HG03378 (cell line): ENCODE data around the gene C1R.
"Not testable (repeated sequence)": the region's sequence is repeated elsewhere in the genome, so short reads cannot be mapped to it uniquely, and the experiment has no call there.

ENCODE experiments used
- ATAC-seq: cut with Tn5 transposase; IDR thresholded peaks from one replicate; pipeline ENCODE4 v1.9.1; 2021; ENCODE audit warnings: mild to moderate bottlenecking, moderate library complexity; ENCODE audit not compliant: unreplicated experiment

The C1R gene

DNA sequence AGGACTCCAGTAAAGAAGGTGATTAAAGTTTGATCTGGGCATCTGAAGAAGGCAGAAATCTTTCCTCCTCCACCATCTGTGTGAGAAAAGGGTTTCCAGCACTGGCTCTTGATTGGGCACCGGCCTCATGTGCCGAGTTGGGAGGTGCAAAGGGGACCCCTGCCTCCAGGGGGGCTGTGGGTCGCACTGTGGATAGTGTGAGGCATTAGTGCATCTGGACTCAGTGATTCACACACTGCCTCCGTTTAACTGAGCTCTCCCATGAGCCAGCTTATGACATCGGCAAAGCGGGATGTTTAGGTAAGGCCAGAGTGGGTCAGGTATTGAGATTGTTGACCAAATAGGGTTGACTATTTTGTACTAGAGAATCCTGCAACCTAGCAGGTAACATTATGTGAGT is 22.9 kb downstream of the C1R start:
- ATAC-seq = no peak

DNA sequence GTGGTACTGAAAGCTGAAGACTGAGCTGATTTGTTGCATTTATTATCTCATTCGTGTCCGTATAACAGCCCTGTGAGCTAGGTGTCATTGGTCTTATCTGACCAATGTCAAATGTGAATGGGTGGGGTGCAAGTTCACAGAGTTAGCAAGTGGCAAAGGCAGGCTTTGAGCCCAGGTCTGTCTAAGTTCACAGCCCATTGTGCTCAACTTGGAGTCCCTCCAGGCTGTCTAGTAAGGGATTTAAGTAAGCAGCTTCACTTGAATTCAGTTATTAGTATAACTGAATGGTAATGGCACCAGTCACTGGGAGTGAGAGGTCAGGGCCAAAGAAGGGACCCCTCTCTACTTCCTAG is 23.3 kb downstream of the C1R start:
- no peak for ATAC-seq

DNA sequence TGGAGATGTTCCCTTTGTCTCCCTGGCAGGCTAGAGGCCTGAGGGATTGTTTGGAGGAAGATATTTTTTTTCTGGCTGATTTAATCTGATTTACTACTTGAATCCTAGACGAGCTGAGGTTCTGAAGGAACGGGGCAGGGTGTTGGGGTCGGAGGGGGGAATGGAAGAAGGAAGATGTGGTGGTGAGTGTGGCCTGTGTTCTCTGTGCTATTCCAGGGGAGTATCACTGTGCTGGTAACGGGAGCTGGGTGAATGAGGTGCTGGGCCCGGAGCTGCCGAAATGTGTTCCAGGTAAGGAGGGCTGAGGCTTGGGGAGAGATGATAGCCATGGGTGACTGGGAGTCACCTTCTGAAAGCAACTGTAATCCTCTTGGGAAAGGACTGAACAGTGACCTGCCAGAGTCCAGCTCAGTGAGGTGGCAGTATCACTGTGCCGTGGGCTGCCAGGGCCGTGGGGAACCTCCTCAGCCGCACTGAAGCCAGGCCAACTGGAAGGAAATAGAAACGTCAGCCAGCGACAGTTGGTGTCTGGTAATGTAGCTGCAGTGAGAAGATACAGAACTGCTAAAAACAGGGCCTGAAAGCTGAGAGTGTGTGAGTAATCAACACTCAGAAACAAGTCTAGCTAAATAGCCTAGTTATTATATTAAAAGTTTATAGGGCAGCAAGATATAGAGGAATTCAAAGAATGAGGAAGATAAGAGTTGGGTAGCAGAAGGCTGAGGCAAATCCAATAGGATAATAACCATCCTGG is 23.8 kb downstream of the C1R start:
- ATAC-seq = no peak

DNA sequence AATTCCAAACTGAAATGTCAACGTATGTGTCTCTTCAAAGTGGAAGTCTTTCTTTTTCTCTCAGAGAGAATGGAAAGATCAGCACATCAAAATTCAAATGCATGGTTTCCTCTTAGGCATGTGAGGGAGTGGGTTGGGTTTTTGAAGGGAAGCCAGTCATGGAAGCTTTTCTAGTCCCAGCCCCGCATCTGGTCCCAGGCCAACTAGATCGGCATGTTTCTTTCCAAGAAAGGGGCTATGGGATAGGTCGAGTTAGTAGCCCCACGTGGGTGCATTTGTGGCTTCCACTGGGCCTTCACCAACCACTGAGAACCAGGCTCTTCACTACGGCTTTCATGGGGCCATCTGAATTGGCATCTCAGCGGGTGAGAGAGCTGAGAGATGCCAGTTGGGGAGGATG is 25.1 kb downstream of the C1R start:
- no peak for ATAC-seq

DNA sequence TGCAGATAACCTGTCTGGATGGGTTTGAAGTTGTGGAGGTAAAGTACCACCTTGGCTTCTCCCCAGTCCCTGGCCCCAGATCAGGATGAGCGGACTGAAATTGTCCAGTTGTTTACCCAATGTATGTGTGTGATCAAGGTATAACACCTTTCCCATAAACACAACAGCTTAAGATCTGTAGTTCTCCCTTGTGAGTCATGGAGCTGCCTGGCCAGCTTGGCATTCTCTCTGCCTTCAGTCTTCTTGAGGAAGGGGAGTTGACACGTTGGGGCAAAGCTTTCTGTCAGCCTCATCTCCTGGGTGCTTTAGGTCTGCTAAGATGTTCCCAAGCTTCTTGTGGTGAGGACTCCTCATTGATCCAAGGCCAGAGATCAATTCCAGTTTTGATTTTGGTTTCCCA is 25.6 kb downstream of the C1R start:
- ATAC-seq = no peak

DNA sequence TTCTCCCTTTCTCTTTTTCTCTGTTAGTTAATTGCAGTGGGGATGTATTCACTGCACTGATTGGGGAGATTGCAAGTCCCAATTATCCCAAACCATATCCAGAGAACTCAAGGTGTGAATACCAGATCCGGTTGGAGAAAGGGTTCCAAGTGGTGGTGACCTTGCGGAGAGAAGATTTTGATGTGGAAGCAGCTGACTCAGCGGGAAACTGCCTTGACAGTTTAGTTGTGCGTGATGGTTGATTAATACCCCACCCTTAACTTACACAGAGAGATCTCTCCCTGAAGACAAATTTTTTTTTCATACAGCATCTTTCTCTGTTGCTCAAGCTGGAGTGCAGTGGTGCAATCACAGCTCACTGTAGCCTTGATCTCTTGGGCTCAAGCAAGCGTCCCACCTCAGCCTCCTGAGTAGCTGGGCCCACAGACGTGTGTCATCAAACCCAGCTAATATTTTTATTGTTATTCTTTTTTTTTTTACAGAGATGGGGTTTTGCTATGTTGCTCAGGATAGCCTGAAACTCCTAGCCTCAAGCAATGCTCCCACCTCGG is 27.1 kb downstream of the C1R start:
- no peak for ATAC-seq

DNA sequence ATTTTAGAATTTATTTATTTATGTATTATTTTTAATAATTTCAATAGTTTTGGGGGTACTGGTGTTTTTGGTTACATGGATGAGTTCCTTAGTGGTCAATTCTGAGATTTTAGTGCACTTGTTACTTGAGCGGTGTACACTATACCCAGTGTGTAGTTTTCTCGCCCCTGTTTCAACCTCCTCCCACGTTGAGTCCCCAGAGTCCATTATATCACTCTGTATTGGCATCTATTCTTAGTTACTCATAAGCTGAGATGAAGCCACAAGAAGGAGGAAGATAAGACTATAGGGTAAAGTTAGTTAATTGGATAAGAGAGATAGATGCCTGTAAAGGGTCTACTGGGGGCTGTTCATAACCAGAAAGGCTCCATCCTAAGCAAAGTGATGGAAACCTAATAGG is 27.7 kb downstream of the C1R start:
- no peak for ATAC-seq

DNA sequence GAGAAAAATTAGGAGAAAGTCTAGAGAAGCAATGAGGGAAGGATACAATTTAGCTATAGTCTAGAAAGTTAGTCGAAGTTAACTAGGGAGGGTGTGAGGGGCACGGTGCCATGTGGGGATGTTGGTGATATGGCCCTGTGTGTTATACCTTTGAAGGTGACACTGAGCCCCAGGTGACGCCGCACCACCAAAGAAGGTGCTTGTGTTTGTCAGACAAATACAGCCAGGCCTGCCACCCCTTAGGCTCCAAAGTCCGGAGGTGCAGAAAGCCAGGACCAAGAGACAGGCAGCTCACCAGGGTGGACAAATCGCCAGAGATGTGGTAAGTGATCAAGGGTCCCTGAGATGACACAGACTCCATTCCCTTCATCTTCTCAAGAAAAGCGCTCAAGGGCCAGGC is 30.6 kb downstream of the C1R start:
- no peak for ATAC-seq

DNA sequence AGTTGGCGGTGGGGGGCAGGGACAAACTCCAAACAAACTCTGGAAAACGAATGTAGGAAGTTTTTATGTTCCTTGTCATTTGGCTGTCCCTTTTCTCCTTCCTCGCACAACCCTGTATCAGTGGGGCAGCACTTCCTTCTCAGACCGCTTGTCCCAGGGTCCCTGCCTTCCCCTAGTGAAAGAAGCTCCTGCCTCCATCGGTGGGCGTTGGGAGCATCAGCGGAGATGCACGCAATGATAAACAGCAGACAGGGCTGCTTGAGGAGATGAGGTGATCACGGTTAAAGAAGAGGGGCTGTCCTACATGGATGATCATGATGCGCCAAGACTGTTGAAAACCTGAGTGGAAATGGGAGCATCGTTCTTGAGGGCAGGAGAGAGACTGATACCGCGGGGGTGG is 31.1 kb downstream of the C1R start:
- ATAC-seq = no peak

DNA sequence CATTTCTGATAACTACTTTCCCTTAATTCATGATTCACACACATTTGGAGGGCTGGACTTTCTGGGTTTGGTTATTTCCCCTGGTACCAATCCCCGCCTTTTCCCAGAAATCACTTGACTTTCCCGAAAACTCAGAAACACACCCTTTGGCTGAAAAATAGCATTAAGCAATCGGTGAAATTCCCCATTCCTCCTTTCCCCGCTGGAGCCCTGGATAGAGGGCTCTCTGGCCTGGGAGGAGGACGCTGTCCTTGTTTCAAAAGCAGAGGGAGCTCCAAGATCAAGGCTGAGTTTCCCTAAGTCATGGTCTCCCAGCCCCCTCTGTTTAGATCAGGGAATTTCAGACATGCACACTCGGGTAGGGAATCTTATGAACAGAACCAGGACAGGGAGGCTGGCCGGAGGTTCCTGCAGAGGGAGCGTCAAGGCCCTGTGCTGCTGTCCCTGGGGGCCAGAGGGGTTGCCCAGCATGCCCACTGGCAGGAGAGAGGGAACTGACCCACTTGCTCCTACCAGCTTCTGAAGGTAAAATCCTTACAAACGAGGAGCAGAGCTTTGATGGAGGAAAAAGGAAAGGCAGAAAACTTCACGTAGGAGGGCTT is 31.8 kb downstream of the C1R start, which contains the start of gene C1S:
Gene C1S, plus strand, starts transcription at position 366 of the 602 bp plus-strand sequence. CDS start 1,195 bp downstream, outside the sequence.
- ATAC-seq = no peak

DNA sequence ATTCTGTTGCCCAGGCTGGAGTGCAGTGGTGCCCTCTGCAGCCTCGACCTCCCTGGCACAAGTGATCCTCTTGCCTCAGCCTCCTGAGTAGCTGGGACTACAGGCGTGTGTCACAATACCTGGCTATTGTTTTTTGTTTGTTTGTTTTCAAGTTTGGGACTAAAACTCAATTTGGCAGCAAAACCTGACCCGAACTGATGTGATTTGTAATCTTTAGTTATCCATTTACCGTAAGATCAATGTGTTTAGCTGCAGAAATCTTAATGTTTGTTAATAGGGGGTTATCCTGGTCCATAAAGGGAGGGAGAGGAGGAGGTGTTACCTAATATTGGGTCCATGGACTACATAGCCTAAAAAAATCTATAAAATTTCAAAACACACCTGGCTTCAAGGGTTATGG is 32.5 kb downstream of the C1R start:
- ATAC-seq = no peak

DNA sequence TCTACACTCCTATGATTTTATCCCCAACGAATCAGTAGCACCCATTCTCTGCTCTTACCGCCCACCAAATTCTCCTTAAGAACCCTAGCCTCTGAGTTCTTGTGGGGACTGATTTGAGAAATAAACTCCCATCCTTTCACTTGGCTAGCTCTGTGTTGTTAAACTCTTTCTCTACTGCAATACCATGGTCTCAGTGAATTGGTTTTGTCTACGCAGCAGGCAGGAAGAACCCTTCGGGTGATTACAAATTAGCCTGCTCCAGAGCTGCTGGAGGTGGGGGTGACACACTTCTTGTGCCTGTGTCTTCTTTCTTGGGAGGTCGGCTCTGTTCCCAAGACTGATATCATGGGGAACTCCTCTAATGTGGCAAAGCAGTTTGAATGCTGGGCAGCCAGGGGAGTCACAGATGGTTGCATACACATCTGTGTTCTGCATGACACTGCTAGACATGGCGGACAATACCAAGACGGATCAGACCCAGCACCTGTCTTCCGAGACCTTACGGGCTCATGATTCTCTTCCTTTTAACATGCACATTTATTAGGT is 33.3 kb downstream of the C1R start:
- ATAC-seq = no peak

DNA sequence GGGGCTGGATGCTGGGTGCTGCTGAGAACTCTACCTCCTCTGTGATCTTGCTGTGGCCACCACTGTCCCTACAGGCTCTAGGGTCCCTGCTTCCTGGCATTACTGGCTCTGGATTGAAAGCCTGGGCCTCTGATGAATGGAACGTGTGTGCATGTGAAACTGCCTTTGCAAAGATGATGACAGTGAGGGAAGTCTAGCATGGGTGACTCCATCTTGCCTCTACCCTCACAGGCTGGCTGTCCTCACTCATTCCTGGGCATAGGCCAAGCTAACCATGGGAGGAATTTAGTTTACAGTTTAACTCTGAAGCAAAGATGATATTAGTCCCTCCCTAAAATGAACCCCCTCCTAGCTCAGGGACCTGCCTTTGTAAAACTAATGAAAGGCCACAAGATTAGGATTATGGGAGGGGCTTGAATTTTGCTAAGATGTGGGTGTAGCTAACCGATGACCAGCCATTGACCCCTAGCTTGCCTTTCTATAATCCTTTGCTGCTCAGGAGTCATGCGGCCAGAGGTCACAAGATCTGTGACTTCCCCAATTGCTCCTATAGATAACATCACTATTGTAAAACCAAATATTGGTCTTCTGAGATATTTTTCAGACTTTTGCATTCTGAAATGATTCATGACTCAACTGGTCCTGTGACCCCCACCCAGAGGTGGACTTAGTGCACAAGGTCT is 33.9 kb downstream of the C1R start:
- ATAC-seq = no peak

DNA sequence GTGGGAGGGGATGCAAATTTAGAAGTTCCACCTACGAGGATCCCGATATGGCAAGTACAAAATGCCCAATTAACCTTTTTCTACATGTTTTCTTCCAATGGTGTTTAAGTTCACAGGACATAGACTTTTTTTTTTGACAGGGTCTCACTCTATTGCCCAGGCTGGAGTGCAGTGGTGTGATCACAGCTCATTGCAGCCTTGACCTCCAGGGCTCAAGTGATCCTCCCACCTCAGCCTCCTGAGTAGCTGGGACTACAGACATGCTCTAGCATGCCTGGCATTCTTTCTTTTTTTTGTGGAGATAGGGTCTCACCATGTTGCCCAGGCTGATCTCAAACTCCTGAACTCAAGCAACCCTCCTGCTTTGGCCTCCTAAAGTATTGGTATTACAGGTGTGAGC is 36.5 kb downstream of the C1R start:
- ATAC-seq = not testable (repeated sequence)

DNA sequence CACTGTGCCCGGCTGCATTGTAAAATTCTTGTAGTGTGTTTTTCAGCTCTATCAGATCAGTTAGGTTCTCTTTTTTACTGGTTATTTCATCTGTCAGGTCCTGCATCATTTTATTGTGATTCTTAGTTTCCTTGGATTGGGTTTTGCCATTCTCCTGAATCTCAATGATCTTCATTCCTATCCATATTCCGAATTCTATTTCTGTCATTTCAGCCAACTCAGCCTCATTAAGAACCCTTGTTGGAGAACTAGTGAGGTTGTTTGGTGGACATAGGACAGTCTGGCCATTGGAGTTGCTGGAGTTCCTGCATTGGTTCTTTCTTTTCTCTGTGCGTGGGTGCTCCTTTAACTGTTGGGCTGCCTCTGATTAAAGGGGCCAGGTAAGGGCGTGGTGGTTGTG is 37.3 kb downstream of the C1R start:
- ATAC-seq = no peak

DNA sequence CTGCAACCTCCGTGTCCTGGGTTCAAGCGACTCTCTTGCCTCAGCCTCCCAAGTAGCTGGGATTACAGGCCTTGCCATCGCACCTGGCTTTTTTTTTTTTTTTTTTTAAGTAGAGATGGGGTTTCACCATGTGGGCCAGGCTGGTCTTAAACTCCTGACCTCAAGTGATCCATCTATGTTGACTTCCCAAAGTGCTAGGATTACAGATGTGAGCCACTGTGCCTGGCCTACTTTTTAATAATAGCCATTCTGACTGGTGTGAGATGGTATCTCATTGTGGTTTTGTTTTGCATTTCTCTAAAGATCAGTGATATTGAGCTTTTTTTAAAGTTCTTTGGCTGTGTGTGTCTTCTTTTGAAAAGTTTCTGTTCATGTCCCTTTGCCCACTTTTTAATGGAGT is 42.3 kb downstream of the C1R start:
- not testable (repeated sequence) for ATAC-seq

DNA sequence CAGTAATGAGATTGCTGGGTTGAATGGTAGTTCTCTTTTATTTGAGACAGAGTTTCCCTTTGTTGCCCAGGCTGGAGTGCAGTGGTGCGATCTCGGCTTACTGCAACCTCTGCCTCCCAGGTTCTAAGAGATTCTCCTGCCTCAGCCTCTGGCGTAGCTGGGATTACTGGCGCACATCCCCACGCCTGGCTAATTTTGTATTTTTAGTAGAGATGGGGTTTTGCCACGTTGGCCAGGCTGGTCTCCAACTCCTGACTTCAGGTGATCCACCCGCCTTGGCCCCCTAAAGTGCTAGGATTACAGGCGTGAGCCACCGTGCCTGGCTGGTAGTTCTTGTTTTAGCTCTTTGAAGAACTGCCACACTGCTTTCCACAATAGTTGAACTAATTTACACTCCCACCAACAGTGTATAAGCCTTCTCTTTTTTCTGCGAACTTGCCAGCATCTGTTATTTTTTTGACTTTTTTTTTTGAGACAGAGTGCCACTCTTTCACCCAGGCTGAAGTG is 42.7 kb downstream of the C1R start:
- ATAC-seq = not testable (repeated sequence)

DNA sequence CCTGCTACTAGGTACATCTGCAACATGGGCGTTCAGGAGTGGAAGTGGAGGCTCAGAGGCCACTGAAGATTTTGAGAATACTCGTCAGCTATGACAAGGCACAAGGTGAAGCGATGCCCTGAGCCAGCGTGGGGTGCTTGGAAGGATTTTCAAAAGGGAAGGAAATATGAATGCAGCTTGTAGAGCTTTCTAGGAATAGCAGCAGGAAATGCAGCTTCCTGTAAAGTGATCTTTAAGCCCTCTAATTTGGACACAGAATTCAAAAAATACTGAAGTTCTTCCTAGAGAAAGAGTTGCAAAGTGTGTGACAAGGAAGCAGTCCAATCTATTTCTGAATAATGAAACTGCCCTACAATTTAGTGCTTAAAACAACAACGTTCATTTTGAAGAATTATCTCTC is 44.9 kb downstream of the C1R start:
- ATAC-seq = no peak

DNA sequence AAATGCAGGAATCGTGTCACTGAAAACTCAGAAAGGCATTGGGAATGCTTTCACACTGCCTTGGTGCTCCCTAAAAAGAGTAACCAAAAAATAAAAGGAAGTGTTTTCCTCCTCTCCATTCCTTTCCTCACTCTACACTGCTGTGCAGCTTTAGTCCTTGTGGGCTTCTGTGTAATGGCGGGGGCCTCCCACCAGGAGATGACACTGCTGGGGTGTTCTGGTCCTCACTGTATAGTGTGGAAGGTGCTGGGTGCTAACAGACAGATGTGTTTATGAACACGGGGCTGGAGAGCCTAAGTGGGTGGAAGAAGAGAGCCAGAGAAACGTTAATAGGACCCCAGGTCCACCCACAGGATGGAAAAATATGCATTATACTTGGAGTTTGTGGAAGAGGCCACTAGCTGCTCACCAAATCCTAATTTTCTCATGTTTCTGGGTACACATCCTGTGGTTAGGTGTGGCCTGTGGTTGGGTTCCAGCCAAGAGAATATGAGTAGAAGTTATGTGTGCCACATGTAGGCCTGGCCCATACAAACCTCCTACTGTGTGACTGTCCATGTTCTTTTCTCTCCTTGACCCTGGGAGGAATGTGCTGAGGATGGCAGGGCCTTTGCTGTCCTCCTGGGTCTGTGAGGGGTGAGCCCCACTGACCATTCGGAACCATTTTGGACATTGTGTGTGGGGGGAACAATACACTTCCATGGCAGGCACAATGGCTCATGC is 45.7 kb downstream of the C1R start:
- no peak for ATAC-seq

DNA sequence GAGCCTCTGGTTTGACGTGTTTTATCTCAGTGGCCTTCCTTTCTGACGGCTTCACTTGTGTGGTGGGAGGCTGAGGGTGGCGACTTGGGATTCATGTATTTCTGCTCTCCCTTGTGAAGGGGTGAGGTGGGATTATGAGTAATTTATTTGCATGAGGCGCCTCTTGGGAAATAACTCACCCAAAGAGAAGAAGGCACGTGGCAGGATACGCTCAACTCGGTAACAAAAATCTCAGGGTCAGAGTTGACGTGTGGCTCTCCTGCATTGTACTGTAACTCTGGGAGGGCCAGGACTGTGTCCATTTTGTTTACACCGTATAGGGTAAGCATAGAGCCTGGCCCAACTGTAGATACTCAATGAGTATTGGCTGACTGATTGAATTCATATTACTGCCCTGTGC is 46.3 kb downstream of the C1R start:
- no peak for ATAC-seq

DNA sequence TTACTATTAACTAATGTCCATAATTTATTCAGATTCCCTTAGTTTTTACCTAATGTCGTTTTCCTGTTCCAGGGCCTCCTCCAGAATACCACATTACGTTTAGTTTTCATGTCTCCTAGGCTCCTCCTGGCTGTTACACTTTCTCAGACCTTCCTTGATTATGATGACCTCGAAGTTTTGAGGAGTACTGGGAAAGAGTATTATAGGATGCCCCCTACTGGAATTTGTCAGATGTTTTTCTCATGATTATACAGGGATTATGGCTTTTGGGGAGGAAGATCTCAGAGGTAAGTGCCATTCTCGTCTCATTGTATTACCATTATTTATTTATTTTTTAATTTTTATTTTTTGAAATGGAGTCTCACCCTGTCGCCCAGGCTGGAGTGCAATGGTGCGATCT is 49.4 kb downstream of the C1R start:
- no peak for ATAC-seq
